BLaER1 (cell line): Measurements from ENCODE around the gene YTHDF1.

ENCODE experiments used
- H3K27ac ChIP-seq: shearing (Covaris generic); formaldehyde crosslinking; 2 replicates; pipeline ENCODE4 v1.8.1; 2022
- H3K27me3 ChIP-seq: shearing (Covaris generic); formaldehyde crosslinking; 2 replicates; pipeline ENCODE4 v1.8.1; 2022
- H3K36me3 ChIP-seq: shearing (Covaris generic); formaldehyde crosslinking; 2 replicates; pipeline ENCODE4 v1.8.1; 2022
- H3K4me1 ChIP-seq: shearing (Covaris generic); formaldehyde crosslinking; 2 replicates; pipeline ENCODE4 v1.8.1; 2022
- H3K4me2 ChIP-seq: shearing (Covaris generic); formaldehyde crosslinking; 2 replicates; pipeline ENCODE4 v1.8.1; 2022
- H3K4me3 ChIP-seq: shearing (Covaris generic); formaldehyde crosslinking; 2 replicates; pipeline ENCODE4 v1.8.1; 2022
- H3K9ac ChIP-seq: shearing (Covaris generic); formaldehyde crosslinking; 2 replicates; pipeline ENCODE4 v1.8.1; 2022
- H3K9me3 ChIP-seq: shearing (Covaris generic); formaldehyde crosslinking; 2 replicates; pipeline ENCODE4 v1.8.1; 2022
- H4K20me1 ChIP-seq: shearing (Covaris generic); formaldehyde crosslinking; 2 replicates; pipeline ENCODE4 v1.8.1; 2022
- Cebpa-rat ChIP-seq: shearing (Covaris generic); IDR thresholded peaks from 2 replicates; pipeline ENCODE4 v1.8.1; 2022

Gene YTHDF1

DNA sequence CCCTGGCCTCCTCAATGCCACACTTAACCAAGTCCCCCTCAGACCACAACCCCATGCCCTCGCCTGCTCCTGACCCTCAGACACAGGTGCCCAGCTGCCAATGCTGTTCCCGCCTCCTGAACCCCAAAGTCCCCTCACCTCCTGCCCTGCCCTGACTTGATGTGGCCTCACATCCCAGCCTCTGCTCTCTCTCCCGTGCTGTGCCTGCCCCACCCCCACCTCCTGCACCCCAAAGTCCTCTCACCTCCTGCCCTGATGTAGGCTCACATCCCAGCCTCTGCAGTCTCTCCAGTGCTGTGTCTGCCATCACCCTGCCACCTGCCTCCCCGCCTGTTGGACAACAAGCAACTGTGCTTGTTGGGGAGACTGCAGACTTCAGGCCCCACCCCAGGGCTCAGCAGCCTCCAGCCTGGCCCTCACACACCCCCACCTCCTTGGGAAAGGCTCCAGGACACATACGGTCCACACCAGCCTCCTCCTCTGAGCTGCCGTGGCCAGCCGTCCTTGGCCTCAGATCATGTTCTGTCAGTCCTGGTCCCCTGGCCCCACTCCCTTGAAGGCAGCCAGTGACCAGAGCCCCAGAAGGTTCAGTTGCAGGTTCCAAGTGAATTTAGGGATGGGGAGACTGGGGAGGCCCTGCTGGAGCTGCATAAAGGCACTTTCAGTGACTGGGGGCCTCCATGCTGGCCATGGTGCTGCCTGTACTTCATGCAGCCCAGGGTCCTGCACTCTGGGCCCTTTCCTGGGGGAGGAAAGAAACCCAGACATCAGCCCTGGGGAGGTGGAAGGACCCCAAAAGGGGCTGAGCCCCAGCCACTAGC, 28.4 kb downstream of the YTHDF1 start:
- Histone ChIP-seq H4K20me1 (peaks cover 12% of the 10 kb centered on the region; the same call in 1 of the 2 replicates), H3K4me2 (peak overlapping the region; percentile 63; the same call in 1 of the 2 replicates), H3K9ac (no peak overlapping the region), H3K27me3 (no peaks in the 10 kb centered on the region), H3K4me3 (no peak overlapping the region), H3K4me1 (peaks cover 41% of the 10 kb centered on the region), H3K36me3 (no peaks in the 10 kb centered on the region), H3K9me3 (no peaks in the 10 kb centered on the region), H3K27ac (peak overlapping the region; percentile 9; the same call in 1 of the 2 replicates)
- no peak for TF ChIP-seq Cebpa-rat

DNA sequence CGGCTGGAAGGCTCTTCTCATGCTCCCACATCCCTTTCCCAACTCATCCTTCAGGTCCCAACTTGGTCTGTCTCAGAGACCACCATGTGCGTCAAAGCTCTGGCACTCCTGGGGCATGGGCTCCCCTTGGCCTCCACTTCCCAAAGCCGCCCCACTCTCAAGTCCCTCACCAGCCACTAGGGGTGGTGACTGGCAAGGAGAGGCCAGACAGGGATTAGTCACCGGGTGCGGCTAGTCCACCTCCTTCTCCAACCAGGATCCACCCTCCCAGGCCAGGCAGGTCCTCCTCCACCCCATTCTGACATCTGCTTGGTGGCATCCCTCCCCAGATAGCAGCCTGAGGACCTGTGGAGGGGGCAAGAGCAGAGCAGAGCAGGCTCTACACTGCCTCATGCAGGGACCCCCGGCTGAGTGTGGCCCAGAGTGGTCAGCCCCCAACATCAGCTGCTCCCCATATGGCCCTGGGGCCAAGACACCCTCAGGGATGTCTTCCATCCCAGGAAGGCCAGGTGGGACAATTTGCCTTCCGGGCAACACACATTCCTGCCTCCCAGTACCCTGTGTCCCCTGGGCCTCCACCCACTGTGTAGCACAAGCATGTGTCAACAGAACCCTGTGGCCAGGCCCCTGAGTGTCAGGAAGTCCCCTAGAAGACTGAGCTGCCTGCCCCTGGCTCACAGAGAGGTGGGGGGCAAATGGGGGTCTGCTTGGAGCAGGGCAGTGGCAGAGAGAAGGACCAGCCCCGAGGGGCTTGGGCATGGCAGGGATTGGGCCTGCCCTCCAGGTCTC, 29.2 kb downstream of the YTHDF1 start:
- H3K36me3 ChIP-seq = no peaks in the 10 kb centered on the region
- no peak overlapping the region for H3K9ac ChIP-seq
- no peak for TF ChIP-seq Cebpa-rat

DNA sequence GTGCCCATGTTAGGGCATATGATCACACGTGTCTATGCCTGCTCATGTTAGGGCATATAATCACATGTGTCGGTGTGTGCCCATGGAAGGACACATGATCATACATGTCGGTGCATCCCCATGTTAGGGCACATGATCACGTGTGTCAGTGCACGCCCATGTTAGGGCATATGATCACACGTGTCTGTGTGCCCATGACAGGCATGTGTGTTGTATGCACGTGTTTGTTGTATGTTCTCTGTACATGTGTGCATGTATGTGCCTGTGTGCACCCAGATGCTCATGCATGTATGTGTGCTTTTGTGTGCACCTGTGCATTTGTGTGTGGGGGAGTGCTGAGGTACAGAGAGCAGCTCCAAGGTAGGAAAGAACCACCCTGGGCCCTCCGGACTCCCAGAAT, 29.8 kb downstream of the YTHDF1 start:
- Histone ChIP-seq H3K9ac (no peak overlapping the region), H4K20me1 (peaks cover 6% of the 10 kb centered on the region; the same call in 1 of the 2 replicates)

More for the DNA sequence above, 29.2 kb downstream of the YTHDF1 start:
- Histone ChIP-seq H3K4me3 (no peak overlapping the region), H3K4me2 (no peak overlapping the region; the same call in 1 of the 2 replicates), H3K9me3 (no peaks in the 10 kb centered on the region), H3K27me3 (no peaks in the 10 kb centered on the region), H4K20me1 (peaks cover 11% of the 10 kb centered on the region; the same call in 1 of the 2 replicates), H3K27ac (peak overlapping the region; percentile 9; the same call in 1 of the 2 replicates), H3K4me1 (peaks cover 41% of the 10 kb centered on the region)

DNA sequence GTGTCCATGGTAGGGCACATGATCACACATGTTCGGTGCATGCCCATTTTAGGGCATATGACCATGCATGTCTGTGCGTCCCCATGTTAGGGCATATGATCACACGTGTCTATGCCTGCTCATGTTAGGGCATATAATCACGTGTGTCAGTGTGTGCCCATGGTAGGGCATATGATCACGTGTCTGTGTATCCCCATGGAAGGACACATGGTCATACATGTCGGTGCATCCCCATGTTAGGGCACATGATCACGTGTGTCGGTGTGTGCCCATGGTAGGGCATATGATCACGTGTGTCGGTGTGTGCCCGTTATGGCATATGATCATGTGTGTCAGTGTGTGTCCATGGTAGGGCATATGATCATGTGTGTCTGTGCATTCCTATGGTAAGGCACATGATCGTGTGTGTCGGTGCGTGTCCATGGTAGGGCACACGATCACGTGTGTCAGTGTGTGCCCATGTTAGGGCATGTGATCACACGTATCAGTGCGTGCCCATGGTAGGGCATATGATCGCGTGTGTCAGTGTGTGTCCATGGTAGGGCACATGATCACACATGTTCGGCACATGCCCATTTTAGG, 30.6 kb downstream of the YTHDF1 start:
- Histone ChIP-seq H3K9ac (no peak overlapping the region), H3K4me2 (no peak overlapping the region), H3K36me3 (no peaks in the 10 kb centered on the region), H4K20me1 (0 out of 2 replicates have a peak, but pooled peaks cover 6% of the 10 kb centered on the region), H3K27me3 (no peaks in the 10 kb centered on the region), H3K4me3 (no peak overlapping the region), H3K4me1 (peaks cover 52% of the 10 kb centered on the region), H3K9me3 (no peaks in the 10 kb centered on the region), H3K27ac (no peak overlapping the region)
- TF ChIP-seq Cebpa-rat = no peak

More for the DNA sequence above, 29.8 kb downstream of the YTHDF1 start:
- Histone ChIP-seq H3K36me3 (no peaks in the 10 kb centered on the region), H3K27me3 (no peaks in the 10 kb centered on the region), H3K9me3 (no peaks in the 10 kb centered on the region), H3K27ac (no peak overlapping the region), H3K4me1 (peaks cover 44% of the 10 kb centered on the region), H3K4me2 (no peak overlapping the region), H3K4me3 (no peak overlapping the region)
- no peak for TF ChIP-seq Cebpa-rat

DNA sequence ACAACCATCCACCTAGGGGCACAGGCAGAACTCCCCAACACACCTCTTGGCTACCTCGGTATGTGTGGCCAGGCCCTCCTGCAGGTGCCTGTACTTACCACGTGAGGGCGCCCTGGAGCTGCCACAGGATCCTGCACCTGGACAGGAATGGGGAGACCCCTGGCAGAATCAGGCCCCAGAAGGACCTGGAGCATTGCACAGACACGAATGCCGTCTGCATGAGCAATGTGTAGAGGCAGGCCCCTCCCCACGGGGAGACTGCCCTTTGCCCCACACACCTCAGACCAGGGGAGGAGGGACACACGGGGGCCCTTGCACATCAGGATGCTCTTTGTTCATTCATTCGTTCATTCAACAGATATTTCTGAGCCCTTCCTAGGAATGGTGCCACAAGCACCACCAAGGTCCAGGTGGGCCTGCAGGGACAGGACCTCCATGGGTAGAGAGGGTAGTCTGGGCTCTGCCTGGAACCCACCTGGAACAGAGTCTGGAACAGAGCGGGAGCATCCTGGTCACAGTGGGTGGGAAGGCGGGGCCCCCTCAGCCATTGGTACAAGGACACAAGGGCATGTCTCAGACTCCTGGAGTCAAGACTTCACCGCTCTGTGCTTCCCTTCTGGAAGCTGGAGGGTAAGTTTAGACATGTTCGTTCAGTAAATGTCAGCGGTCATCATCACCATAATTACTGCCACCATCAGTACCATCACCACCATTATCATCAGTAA, 32.3 kb downstream of the YTHDF1 start:
- no peak for TF ChIP-seq Cebpa-rat
- peaks cover 53% of the 10 kb centered on the region for H3K4me1 ChIP-seq
- peaks cover 15% of the 10 kb centered on the region; the same call in 1 of the 2 replicates for H4K20me1 ChIP-seq
- H3K36me3 ChIP-seq = no peaks in the 10 kb centered on the region
- H3K9me3 ChIP-seq = no peaks in the 10 kb centered on the region
- no peak overlapping the region for H3K9ac ChIP-seq
- no peak overlapping the region for H3K4me2 ChIP-seq
- no peak overlapping the region for H3K27ac ChIP-seq
- peaks cover 13% of the 10 kb centered on the region for H3K27me3 ChIP-seq
- no peak overlapping the region for H3K4me3 ChIP-seq

DNA sequence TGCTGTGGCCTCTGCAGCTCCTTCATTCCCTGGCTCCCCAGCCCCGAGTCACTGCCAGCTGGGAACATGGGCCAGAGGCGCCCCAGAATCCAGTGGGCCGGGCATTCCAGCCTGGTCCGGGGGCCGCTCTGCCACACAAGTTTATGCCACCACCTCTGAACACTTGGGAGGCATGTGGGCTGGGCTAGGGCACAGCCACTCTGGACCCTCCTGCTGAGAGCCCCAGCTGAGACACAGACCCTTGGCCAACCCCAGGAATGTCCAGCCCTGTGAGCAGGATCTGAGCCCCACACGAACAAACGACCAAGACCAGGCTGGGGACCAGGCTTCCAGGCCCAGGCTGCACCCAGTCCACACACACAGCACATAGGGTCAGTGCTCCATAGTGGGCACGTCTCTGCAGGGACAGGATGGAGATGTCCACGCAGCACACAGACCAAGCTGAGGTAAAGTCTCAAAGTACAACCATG, 33.0 kb downstream of the YTHDF1 start:
- Histone ChIP-seq H3K4me3 (no peak overlapping the region), H3K9me3 (no peaks in the 10 kb centered on the region), H3K27me3 (peaks cover 19% of the 10 kb centered on the region), H3K4me1 (peaks cover 53% of the 10 kb centered on the region), H3K36me3 (no peaks in the 10 kb centered on the region), H3K27ac (no peak overlapping the region), H4K20me1 (peaks cover 21% of the 10 kb centered on the region), H3K4me2 (no peak overlapping the region), H3K9ac (no peak overlapping the region)
- no peak for TF ChIP-seq Cebpa-rat

DNA sequence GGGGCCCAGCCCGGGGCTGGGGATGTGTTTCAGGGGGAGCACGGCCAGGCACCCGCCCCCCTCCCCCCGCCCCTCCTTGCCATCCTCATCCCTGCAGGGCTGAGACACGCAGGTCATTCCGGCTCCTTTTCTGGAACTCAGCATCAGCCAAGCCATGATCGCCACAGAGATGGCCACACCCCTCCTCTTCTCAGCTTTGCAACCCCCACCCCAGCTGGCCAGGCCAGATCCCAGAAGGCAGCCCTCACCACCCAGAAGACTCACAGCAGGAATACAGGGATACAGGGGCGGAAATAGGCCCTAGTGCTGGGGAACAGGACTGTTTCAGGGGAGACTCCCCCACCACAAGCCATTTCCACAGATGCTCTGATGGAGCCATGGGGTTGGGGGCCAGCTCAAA, 33.5 kb downstream of the YTHDF1 start:
- H3K9ac ChIP-seq = no peak overlapping the region
- peaks cover 26% of the 10 kb centered on the region for H4K20me1 ChIP-seq
- no peak overlapping the region for H3K4me3 ChIP-seq
- H3K36me3 ChIP-seq = no peaks in the 10 kb centered on the region
- no peak overlapping the region for H3K27ac ChIP-seq
- no peaks in the 10 kb centered on the region for H3K9me3 ChIP-seq
- no peak overlapping the region for H3K4me2 ChIP-seq
- peaks cover 56% of the 10 kb centered on the region for H3K4me1 ChIP-seq
- H3K27me3 ChIP-seq = peaks cover 25% of the 10 kb centered on the region
- no peak for TF ChIP-seq Cebpa-rat

DNA sequence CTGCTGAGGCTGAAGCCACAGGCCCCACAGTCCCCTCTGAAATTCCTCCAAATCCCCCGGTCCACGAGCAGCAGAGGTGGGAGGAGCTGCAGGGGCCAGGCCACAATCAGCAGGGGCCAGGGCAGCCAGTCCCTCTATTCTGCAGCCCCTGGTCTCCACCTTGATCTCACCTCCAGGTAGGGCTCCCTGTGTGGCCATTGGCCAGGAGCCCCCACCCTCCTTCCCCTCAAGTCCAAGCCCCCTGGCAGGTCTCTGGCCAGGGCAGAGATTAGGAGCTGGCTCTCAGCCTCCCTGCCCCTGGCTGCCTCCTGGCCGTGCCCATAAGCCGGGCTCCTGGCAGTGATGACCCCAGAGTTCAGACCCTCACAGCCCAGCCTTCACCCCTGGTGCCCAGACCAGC, 34.7 kb downstream of the YTHDF1 start:
- Histone ChIP-seq H3K4me3 (no peak overlapping the region), H3K27me3 (peaks cover 37% of the 10 kb centered on the region), H3K4me1 (peaks cover 59% of the 10 kb centered on the region), H3K27ac (no peak overlapping the region), H3K9ac (no peak overlapping the region), H4K20me1 (peaks cover 38% of the 10 kb centered on the region), H3K4me2 (no peak overlapping the region; the same call in 1 of the 2 replicates), H3K9me3 (no peaks in the 10 kb centered on the region), H3K36me3 (no peaks in the 10 kb centered on the region)
- no peak for TF ChIP-seq Cebpa-rat
